Left cardiac atrium (tissue), 4 donors: Measurements from ENCODE around the gene ZNF726. TPM values are rescaled to one million over a fixed set of nuclear protein-coding genes. Genes with fewer than 3 reads are reported as not detected.
"Not testable (repeated sequence)": the region's sequence is repeated elsewhere in the genome, so short reads cannot be mapped to it uniquely, and the experiment has no call there.

ENCODE experiments used
- ATAC-seq, 2 donors: fragments of 200-7000 bp; cut with Tn5 transposase; one replicate each; pipeline ENCODE4 v1.9.1; 2020; ENCODE audit warnings: mild to moderate bottlenecking in 2 of 2, moderate library complexity in 2 of 2
- DNase-seq: peaks from one replicate; pipeline ENCODE4 v3.0.0-alpha.2; 2020
- intact Hi-C, 2 donors: fragments of 100-400 bp; cut with DNase I; formaldehyde crosslinking; loops; one replicate each; pipeline versions ENCODE4 v1.14.1 to v1.15.1; 2022 to 2023
- total RNA-seq, 2 donors: library from RNA; stranded (reverse); fragmentation: NEBNext Ultra II Directional; extraction: Animal tissue kit (Norgen Biotek cat#: 25700); gene quantifications; one replicate each; pipeline ENCODE4 v1.2.1, GENCODE V29; 2021
- donor health status: DM: no; HTN: yes; CAD: no.
- donor health status: DM: no; HTN: yes; CAD: no; lungs with severe emphysema.
- donor health status: DM: yes; HTN: yes; CAD: no.
- donor health status: Dilated cardiomyopathy.

ZNF726 gene
- total RNA-seq, 2 donors from 2014 or later: 0.53 to 0.60 TPM

DNA sequence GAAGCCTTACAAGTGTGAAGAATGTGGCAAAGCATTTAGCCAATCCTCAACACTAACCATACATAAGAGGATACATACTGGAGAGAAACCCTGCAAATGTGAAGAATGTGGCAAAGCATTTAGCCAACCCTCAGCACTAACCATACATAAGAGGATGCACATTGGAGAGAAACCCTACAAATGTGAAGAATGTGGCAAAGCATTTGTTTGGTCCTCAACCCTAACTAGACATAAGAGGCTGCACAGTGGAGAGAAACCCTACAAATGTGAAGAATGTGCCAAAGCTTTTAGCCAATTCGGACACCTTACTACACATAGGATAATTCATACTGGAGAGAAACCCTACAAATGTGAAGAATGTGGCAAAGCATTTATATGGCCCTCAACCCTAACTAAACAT, 18.2 kb downstream of the ZNF726 start:
- DNase-seq (no peak), ATAC-seq (no peak)
- intact Hi-C loops: no loop called here

DNA sequence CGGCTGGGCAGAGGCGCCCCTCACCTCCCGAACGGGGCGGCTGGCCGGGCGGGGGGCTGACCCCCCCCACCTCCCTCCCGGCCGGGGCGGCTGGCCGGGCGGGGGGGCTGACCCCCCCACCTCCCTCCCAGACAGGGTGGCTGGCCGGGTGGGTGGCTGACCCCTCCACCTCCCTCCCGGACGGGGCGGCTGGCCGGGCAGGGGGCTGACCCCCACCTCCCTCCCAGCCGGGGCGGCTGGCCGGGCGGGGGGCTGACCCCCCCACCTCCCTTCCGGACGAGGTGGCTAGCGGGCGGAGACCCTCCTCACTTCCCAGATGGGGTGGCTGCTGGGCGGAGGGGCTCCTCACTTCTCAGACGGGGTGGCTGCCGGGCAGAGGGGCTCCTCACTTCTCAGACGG, 22.3 kb downstream of the ZNF726 start:
- ATAC-seq, DNase-seq, intact Hi-C loops: not testable (repeated sequence)

DNA sequence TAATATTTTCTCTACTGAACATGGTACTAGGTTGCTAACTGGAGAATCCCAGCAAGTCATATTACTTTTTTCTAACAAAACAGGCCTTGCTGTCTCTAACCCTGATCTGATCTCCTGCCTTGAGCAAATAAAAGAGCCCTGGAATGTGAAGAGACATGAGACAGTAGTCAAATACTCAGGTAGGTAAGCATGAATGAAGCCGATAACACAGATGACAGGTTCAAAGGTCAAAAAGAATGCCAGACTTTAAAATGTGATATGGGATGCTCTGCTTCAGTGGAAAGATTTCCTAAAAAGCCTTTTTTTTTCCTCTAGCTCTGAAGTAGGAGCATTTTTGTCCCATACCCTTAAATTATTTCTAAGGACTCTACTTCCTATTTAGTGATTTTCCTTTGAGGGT, 28.7 kb downstream of the ZNF726 start:
- DNase-seq (no peak), ATAC-seq (no peak)
- intact Hi-C loops: no loop called here

GRCh38 chr19:23946569-23946968, 31.9 kb downstream of the ZNF726 start:
- intact Hi-C loops: no loop called here
- ATAC-seq (no peak), DNase-seq (no peak)

DNA sequence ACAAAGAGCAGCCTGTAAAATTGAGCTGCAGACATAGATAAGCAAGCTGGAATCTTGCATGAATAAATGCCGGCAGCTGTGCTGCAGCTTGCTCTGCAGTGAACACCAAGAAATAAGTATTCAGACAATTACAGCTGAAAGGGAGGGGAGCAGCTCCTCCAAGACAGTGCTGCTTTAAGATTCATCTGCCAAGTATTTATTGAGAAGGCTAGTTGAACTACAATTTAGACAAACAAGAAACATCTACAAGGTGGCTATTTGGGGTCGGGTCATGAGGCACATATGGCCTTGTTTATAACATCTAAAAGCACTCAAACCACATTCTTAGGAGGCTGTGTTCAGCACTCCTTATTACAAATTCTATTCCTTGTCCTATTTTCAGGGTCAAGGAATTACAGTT, 34.9 kb downstream of the ZNF726 start:
- no peak for DNase-seq
- intact Hi-C loops: no loop called here
- no peak for ATAC-seq

- ATAC-seq: no peak
- DNase-seq: no peak
- intact Hi-C loops: no loop called here
These were observed 41.4 kb downstream of the ZNF726 start for GRCh38 chr19:23956051-23956450.

GRCh38 chr19:23957660-23958281, 43.1 kb downstream of the ZNF726 start:
- intact Hi-C loops: no loop called here
- DNase-seq (no peak), ATAC-seq (no peak)

DNA sequence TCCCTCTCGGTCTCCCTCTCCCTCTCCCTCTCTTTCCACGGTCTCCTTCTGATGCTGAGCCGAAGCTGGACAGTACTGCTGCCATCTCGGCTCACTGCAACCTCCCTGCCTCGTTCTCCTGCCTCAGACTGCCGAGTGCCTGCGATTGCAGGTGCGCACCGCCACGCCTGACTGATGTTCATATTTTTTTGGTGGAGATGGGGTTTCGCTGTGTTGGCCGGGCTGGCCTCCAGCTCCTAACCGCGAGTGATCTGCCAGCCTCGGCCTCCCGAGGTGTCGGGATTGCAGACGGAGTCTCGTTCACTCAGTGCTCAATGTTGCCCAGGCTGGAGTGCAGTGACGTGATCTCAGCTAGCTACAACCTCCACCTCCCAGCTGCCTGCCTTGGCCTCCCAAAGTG, 48.7 kb downstream of the ZNF726 start:
- ATAC-seq, intact Hi-C loops, DNase-seq: not testable (repeated sequence)

- not testable (repeated sequence) for DNase-seq
These were observed 49.2 kb downstream of the ZNF726 start for GRCh38 chr19:23963881-23964280.

GRCh38 chr19:23964334-23964733, 49.6 kb downstream of the ZNF726 start:
- intact Hi-C loops, DNase-seq, ATAC-seq: not testable (repeated sequence)

More at GRCh38 chr19:23963881-23964280, 49.2 kb downstream of the ZNF726 start:
- ATAC-seq, intact Hi-C loops: not testable (repeated sequence)

DNA sequence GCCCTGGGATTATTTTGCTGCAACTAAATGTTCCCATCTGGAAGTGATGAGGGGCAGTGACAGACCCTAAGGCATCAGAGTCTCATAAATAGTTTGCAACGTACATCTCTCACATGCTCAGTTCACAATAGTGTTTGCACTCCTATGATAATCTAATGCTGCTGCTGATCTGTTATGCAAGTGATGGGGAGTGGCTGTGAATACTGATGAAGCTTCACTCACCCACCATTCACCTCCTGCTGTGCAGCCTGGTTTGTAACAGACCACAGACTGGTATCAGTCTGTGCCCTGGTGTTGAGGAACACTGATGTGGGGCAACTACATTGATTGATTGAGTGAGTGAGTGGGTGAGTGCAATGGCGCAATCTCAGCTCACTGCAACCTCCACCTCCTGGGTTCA, 54.9 kb downstream of the ZNF726 start:
- ATAC-seq (no peak), DNase-seq (no peak)
- intact Hi-C loops: loop anchor here in 1 of 2 donors (5.0 kb wide), 1 partner anchor 97 kb away; no protein-coding TSS in a partner anchor

DNA sequence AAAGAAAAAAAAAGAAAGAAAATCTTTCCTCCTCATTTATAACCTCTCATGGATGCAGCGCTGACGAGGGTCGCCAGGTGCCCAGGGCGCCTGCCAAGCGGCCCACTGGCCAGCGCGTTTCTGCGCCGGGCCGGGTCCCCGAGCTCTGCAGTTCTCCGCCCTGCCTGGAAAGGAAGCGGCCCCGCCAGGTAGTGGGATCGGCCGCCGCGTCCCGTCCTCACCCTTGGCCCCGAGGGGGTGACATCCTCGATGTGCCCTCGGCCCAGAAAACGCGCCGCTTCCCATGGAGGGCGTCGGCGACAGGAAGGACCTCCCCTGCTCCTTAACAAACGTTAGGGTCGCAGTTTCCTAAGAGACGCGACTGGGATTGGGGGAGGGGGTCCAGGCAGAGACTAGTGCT, 56.9 kb downstream of the ZNF726 start:
- intact Hi-C loops: no loop called here
- no peak for DNase-seq
- ATAC-seq: no peak

DNA sequence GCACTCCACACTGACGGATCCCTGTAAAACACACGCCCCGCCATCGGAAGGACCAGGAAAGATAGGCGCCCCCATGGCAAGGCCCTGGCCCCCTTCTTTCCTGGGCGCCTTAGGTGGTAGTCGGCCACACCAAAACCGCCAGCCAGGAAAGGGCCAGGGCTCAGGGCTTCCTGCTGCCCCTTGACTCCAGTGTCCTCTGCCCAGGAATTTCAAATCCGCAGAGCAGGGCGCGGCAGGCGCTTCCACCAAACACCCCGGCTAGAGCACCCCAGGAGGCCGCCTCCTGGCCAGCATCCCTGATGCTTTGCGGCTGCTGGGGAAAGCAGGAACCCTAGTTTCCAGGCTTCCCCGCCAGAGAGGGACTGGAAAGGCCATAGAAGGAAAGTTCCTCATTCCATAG, 57.5 kb downstream of the ZNF726 start:
- ATAC-seq (no peak), DNase-seq (no peak)
- intact Hi-C loops: no loop called here

- no peak for ATAC-seq
- intact Hi-C loops: no loop called here
- no peak for DNase-seq
These were observed 60.3 kb downstream of the ZNF726 start for GRCh38 chr19:23974941-23975340.

- ATAC-seq, DNase-seq, intact Hi-C loops: not testable (repeated sequence)
These were observed 61.9 kb downstream of the ZNF726 start for GRCh38 chr19:23976631-23977030.

GRCh38 chr19:23977256-23977655, 62.6 kb downstream of the ZNF726 start:
- ATAC-seq, DNase-seq, intact Hi-C loops: not testable (repeated sequence)

DNA sequence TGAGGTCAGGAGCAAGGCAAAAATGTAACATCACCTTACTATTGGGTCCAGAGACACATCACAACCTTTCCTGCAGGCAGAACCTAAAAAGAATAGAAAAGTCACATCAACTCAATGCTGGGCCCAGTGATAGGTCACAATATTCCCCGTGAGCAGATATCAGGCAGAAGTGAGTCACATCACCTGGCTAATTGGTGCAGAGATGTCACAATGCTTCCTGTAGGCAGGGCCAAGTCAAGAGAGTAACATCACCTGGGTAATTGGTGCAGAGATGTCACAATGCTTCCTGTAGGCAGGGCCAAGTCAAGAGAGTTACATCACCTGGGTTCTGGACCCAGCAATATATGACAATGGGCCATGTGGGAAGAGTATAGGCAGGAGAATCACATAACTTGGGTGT, 63.4 kb downstream of the ZNF726 start:
- intact Hi-C loops: no loop called here
- ATAC-seq (no peak), DNase-seq (no peak)

DNA sequence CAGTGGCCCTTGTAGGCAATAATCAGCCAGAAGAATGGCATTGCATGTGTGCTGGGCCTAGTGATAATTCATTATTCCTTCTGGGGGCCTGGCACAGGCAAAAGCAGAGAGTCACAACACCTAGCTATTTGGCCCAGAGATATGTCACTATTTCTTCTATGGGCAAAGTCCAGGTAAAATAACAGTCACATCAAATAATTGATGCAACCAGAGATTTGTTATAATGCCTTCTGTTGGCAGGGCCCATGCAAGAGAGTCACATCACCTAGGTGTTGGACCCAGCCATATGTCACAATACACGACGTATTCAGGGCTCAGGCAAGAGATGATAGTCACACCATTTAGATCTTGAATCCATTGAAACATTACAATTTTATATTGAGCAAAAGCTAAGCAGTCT, 66.1 kb downstream of the ZNF726 start:
- ATAC-seq (no peak), DNase-seq (no peak)
- intact Hi-C loops: no loop called here

- intact Hi-C loops: no loop called here
- DNase-seq (no peak), ATAC-seq (no peak)
These were observed 67.2 kb downstream of the ZNF726 start for GRCh38 chr19:23981863-23982262.

DNA sequence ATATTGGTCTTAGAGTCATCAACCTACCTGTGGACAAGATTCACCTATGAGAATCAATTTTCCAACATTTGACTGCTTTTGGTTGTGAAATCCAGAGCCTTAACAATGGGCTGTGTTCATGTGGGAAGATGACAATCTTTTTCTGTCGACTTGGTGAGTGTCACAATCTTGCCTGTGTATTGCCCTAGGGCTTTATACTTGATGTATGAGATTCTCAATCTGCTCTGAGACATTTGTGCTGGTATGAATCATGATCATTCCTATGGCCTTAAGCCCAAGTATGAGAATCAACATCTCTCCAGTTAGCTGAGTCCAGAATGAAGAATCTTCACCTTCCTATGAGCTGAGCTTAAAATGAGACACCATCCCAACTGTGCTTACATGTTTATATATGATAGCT, 68.7 kb downstream of the ZNF726 start:
- ATAC-seq (no peak), DNase-seq (no peak)
- intact Hi-C loops: no loop called here
